ENCODE results near the gene SLC15A1.

- TF ChIP-seq CTCF (IDR thresholded peaks at IDR 0.05) = no peak
- TF ChIP-seq POLR2A (IDR thresholded peaks at IDR 0.05) = no peak
These were observed 30.2 kb upstream of the SLC15A1 start for GRCh38 chr13:98782654-98783053.

All from esophagus squamous epithelium (tissue), 4 donors.